Upper lobe of left lung (tissue), 4 donors: Measurements from ENCODE around the gene ATOSB.

ENCODE experiments used
- EP300 ChIP-seq, 4 donors: sonication (generic); formaldehyde crosslinking; IDR thresholded peaks; one replicate each; pipeline ENCODE4 v1.5.1; 2017; ENCODE audit warnings: antibody characterized with exemption in 4 of 4, control low read depth in 2 of 4
- POLR2A ChIP-seq, 4 donors: fragments of 450-650 bp; IDR thresholded peaks; one replicate each; pipeline ENCODE4 v1.5.1; 2016 to 2017; ENCODE audit warnings: antibody characterized with exemption in 4 of 4, mild to moderate bottlenecking in 2 of 4
- POLR2AphosphoS5 ChIP-seq, 2 donors: sonication (generic); formaldehyde crosslinking; IDR thresholded peaks; one replicate each; pipeline ENCODE4 v1.5.1; 2017; ENCODE audit warnings: antibody characterized with exemption in 2 of 2
- TF ChIP-seq, protein P1 (sequence below), 6 experiments: fragments of 450-650 bp in 4 of 6; fragments of 200-600 bp in 2 of 6; sonication (generic) in 2 of 6; IDR thresholded peaks; one replicate each; pipeline ENCODE4 v1.5.1; 2016 to 2019; ENCODE audit warnings: antibody characterized with exemption in 6 of 6

DNA sequence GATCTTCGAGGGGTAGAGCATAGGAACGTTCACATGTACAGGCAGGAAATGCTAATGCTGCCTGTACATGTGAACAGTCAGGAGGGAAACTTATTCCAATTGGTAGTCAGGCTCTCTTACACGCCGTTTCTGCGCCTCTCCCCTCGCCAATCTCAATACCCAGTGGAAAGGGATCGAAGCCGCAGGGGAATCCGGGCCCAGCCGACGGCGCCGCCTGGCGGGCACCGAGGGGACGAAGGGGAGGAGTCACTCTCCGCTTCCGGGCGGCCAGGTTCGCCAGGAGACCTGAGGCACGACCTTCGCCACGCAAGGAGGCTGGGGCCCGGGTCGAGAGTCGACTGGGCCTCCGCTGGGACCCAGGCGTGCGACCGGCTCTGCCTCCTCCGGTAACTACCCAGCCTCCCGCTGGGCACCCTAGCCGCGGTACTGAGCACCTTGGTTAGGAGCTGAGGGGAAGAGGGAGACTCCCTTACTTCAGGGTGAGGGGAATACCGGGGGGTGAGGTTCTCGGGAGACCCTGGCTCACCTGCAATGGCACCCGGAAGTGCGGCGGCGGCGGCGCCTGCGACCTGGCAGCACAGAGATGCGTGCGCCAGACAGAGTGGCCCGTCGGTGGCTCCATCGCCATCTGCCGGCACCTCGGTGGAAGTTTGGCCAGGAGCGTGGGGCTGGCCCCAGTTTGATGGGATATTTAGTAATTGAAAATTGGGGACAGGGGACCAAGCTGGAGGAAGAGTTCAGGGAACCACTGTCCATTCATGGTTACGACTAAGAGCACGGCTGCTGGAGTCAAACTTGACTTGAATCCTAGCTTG, 19.4 kb downstream of the ATOSB start, which contains the start of gene PIGO:
- TF ChIP-seq, protein P1, sequence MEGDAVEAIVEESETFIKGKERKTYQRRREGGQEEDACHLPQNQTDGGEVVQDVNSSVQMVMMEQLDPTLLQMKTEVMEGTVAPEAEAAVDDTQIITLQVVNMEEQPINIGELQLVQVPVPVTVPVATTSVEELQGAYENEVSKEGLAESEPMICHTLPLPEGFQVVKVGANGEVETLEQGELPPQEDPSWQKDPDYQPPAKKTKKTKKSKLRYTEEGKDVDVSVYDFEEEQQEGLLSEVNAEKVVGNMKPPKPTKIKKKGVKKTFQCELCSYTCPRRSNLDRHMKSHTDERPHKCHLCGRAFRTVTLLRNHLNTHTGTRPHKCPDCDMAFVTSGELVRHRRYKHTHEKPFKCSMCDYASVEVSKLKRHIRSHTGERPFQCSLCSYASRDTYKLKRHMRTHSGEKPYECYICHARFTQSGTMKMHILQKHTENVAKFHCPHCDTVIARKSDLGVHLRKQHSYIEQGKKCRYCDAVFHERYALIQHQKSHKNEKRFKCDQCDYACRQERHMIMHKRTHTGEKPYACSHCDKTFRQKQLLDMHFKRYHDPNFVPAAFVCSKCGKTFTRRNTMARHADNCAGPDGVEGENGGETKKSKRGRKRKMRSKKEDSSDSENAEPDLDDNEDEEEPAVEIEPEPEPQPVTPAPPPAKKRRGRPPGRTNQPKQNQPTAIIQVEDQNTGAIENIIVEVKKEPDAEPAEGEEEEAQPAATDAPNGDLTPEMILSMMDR (IDR thresholded peaks at IDR 0.05): peak; percentile 60 to 94 (median 92)
- TF ChIP-seq POLR2AphosphoS5 (IDR thresholded peaks at IDR 0.05): peak; percentile 63 to 83
- TF ChIP-seq EP300 (IDR thresholded peaks at IDR 0.05): no peak
- peak in 3 of 4 donors; percentile 9 to 89 (median 74) for TF ChIP-seq POLR2A (IDR thresholded peaks at IDR 0.05)
